Measurements from ENCODE around the gene LRG1.
"Not testable (repeated sequence)": the region's sequence is repeated elsewhere in the genome, so short reads cannot be mapped to it uniquely, and the experiment has no call there.

LRG1 gene

DNA sequence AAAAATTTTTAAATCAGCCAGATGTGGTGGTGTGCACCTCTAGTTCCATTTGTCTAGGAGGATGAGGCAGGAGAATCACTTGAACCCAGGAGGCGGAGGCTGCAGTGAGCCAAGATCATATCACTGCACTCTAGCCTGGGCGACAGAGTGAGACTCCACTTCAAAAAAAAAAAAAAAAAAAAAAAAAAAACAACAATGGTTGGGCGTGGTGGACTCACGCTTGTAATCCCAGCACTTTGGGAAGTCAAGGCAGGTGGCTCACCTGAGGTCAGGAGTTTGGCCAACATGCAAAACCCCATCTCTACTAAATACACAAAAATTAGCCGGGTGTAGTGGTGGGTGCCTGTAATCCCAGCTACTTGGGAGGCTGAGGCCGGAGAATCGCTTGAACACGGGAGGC, 12.5 kb downstream of the LRG1 start:
- not testable (repeated sequence) for DNase-seq (ENCODE audit: low read depth)

DNA sequence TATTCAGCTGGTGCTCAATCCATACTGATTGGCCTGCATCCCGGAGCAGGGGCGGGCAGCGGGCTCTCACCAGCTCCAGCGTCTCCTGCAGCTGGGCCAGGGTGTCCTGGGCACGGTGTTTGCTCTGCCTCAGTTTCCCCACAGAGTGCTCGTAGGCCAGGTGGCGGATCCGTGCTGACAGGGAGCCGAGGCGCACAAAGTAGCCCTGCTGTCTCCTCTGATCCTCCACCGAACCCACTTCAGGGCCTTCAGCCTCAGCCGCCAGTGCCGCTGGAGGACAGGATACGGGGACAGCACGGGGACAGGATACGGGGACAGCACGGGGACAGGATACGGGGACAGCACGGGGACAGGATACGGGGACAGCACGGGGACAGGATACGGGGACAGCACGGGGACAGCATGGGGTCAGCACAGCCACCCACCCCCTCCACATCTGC, 14.3 kb downstream of the LRG1 start:
- no peak for DNase-seq (ENCODE audit: low read depth)

DNA sequence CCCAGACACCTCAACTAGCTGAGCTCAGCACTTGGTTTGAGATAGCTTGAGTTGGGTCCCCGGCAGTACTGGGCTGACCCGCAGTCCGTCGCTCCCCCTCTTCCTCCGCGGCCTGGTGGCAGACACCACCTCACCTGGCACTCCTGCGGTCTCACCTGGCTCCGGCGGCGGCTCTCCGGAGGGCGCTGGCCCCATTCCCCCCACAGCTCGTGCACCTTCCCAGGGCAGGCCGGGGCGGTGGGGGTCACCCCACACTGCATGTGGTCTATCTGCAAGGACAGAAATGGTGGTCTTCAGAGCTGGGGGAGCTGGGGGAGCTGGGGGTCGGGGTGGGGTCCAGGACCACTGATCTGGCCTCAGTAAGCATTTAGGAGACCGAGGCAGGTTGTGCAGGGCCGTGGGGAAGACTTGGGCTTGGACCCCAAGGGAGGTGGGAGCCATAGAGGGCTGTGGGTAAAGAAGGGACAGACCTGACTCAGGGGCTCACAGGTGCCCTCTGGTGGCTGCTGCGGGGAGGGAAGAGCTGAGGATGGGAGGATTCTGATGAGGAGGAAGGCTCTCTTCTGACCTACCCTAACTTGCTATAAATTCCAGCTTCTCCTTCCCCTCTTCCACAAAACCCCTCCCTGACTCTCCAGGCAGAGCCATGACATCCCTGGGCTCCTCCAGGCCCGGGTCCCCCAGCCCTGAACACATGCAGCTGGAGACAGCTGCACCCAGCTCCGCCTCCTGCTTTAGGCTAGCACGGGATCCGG, 14.9 kb downstream of the LRG1 start:
- DNase-seq (ENCODE audit: low read depth) = peak; percentile 27

DNA sequence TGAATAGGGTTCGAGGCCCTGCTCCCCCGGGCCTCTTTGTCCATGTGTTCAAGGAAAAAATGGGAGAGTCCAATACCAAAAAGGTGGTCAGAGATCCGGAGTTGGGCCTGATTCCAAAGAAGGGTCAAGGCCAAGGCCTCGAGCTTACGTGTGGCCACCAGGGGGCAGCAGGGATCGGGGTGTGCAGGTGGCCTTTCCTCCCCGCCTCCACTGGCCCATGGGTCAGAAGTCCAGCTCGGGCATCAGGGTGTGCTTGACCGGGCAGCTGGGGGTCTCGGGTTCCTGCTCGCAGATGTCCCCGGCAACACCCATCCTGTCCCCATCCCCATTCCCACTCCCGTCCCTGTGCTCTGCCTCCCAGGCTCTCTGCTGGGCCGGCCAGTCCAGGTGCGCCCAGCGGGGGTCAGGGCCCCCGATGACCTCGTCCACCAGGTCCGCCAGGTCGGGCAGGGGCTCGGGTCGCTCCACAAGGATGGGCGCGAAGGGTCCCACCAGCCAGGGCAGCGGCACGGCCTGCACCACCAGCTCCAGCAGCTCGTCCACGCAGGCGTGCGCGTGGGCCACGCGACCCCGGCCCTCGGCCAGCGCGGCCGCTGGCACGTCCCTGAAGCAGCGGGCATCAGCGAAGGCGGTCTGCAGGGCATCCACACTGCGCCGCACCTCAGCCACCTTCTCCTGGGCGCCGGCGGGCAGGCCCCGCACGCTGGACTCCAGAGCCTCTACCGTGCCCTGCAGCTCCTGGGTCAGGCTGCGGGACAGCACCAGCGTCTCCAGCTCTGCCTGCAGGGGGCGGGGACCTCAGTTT, 16.3 kb downstream of the LRG1 start:
- no peak for DNase-seq (ENCODE audit: low read depth)

DNA sequence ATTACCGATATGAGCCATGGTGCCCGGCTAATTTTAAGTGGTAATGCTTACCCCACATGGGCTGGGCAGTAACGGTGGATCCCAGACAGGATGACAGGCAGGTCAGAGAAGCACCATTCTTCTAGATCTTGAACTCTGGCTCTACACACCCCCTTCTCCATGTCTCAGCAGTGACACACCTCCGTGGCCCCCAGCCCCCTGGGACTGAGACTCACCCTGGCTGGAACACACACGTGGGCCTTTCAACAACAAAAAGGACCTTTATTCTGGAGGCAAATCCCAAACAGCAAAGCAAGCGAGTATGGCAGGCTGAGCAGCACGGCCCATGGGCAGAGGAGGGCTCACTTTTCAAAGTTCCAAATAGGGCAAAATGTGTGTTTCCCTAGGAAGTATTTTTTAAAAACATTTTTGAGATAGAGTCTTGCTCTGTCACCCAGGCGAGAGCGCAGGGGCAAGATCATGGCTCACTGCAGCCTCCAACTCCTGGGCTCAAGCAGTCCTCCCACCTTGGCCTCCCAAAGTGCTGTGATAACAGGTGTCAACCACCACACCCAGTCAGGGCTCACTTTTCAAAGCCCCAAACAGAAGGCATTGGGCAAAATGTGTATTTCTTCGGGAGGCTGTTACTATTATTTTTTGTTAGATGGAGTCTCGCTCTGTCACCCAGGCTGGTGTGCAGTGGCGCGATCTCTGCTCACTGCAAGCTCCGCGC, 17.4 kb downstream of the LRG1 start:
- no peak for DNase-seq (ENCODE audit: low read depth)

DNA sequence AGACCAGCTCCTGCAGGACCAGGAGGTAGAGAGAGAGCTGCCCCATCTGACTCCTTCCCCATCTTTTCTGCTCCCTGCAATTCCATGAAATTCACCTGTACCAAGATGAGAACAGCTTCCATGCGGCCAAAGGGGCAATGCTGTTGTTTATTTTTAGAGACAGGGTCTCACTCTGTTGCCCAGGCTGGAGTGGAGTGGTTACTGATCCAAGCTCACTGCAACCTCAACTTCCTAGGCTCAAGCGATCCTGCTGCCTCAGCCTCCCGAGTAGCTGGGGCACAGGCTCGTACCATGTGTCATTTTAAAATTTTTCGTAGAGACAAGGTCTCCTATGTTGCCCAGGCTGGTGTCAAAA, 18.0 kb downstream of the LRG1 start:
- DNase-seq (ENCODE audit: low read depth) = no peak

DNA sequence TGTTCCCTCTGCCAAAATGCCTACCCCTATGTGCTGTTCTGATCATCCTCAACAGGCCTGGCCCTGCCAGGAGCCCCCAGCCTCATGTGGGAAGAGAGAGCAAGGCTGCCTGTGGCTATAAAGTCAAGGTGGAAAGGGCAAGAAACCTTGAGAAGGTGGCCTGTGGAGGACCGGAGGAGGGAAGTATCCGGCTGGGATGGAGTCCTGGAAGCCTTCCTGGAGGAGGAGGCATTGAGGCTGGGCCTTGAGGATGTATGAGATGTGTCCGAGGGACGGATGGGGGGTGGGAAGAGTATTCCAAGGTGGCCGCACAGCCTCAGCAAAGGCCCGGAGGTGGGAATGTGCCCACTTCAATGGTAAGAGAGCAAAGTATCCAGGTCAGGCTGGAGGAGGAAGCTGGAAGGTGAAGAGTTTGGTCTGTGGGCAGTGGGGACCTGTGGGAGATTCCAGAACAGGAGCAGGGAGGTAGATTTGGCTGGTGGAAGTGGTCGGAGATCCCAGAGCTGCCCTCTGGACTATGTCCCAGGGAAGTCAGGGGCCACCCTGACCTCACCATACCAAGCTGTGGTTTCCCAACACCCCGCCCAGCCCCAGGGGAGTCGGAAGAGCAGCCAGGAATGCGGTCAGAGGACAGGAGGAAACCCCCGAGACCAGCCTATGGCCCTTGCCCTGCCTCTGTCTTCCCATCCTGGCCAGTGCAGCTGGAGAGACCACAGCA, 18.5 kb downstream of the LRG1 start:
- no peak for DNase-seq (ENCODE audit: low read depth)

DNA sequence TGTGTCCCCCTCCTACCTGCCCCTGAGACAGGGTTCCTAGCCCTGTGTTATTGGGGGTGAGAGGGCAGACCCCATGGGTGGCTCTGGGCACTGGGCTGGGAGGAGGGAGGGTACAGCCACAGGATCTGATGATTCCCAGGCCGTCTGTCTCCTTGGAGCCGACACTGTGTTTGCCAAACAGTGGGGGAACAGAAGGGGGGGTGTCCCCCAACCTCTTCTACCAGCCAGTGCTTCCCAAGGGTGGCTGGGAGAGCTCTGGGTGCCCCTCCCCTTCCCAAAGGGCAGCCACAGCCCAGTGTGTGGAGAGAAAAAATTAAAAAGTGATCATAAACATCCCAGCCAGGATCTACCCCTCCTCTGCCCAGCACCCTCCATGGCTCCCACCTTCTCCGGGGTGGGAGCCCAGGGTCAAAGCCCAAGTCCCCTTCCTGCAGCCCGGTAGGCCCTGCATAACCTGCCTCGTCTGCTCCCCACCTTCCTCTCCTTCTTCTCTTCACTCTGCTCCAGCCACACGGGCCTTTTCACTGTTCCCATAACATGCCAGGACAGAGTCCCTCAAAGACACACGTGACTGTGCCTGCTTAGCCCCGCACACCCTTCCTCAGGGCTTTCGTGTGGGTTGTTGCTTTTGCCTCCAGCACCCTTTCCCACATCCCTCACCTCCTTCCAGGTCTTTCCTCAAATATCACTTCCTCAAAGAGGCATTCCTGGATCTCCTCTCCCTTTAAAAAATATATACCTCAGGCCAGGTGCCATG, 20.1 kb downstream of the LRG1 start:
- no peak for DNase-seq (ENCODE audit: low read depth)

DNA sequence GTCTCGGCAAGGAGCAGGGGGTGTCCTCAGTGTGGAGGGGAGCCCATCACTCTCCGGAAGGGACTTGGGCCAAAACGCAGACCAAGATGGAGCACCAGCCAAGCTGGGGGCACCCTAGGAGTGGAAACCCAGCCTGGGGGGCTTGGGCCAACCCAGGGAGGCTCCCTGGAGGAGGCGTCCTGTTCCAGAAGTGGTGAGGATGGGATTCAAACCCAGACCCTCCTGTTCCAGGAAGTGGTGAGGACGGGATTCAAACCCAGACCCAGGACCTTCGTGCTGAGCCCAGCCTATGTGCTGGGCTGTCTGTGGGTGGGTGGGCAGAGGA, 20.7 kb downstream of the LRG1 start:
- DNase-seq (ENCODE audit: low read depth) = no peak

DNA sequence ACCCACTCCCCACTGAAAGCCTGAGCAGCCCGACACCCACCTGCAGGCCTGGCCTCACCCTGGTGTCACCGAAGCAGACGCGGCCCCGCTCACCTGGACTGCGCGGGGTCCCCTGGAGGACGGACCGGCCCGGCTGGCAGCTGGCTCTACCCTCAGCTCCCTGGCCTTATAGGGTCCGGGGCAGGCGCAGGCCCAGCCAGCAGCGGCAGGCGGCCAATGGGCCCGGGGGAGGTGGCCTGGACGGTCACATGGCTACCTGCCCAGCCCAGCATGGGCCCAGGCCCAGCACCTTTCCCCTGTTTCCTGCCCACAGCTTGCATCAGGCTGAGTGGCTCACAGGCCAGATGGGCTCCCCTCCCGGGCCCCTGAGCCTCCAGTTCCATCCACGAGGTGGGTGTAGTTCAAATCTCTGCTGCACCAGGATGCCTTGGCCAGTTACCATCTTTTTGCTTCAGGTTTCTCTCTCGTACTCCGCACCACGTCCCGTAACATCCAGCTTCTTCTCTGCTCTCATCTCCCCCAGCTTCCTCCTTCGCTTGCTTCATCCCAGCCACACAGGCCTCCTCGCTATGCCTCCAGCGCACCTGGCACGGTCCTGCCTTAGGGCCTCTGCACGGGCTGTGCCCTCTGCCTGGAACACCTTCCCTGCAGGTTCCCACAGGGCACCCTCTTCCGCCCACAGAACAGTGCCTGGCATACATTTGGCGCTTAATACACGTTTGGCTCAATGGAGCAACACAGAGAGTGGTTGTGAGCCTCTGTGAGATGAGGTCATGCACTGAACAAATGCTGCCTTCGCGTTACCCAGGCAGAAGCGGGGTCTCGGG, 21.3 kb downstream of the LRG1 start, which contains the start of gene PLIN4:
TSS of gene PLIN4 (minus strand) at position 142 of the 827 bp plus-strand sequence. CDS start 214 bp downstream, outside the sequence.
- DNase-seq (ENCODE audit: low read depth) = peak; percentile 18

DNA sequence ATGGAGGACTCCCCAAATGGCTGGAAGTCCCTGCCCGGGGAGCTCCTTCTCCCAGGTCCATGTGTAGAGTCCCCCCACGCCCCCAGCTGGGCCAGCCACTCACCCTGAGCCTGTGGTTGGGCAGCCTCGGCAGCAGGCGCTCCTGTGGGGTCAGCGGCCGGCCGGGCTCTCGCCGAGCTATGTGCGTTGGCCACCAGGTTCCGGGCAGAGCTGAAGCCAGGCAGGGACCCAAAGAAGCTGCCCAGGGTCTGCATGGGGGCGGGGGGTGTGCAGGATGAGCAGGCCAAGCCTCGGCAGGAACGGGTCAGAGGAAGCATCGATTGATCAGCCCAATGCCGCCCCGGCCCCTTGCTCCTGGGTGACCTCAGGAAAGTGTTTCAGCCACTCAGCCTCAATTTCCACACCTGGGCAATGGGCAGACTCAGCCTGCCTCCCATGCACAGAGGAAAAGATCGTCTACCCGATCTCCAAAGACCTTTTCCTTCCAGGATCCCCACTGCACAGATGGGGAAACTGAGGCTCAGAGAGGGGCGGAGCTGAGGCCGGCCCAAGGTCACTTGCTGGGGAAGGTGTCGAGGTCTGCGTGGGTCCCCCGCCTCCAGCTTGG, 22.3 kb downstream of the LRG1 start:
- no peak for DNase-seq (ENCODE audit: low read depth)

DNA sequence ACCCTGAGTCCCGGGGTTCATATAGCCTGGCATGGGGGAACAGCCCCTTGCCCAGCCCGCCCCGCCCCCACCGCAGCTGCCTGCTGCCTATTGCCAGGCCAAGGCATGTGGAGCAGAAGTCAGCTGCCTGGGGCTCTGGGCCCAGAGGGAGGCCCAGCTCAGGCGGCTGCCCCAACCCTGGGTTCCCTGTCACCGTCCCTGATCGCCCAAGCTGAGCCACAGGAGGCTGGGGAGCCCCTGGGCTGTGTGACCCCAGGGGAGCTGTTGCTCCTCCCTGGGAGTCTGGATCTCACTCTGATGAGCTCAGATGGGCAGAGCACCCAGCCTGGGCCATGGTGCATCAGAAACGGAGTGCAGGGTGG, 22.9 kb downstream of the LRG1 start:
- no peak for DNase-seq (ENCODE audit: low read depth)

DNA sequence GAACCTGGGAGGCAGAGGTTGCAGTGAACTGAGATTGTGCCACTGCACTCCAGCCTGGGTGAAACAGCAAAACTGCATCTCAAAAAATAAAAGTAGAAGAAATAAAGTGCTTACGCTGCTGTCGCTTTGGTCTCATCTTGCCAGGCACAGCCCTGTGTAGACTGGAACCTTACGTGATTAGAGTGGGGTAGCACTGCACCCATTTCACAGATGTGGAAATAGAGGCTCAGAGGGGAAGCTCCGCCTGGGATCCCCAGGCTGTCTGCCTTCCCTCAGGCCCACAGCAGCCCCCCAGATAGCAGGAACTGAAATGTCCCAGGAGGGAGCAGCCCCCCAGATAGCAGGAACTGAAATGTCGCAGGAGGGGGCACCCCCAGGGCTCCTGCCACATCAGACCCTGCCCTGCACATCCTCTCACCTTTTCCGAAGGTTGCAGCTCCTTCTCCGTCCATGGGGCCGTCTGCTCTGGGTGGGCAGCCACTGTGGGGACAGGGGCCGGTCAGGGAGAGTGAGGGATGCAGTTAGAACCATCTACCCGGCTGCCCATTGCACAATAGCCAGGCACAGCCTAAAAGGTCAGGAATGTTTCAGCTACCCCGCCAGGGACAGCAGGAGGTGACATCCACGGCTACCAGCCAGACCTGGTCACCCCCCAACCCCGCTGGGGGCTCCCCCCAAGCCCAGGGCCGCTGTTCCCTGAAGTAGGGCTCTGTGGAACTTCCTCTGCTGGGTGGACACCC, 23.5 kb downstream of the LRG1 start:
- no peak for DNase-seq (ENCODE audit: low read depth)

DNA sequence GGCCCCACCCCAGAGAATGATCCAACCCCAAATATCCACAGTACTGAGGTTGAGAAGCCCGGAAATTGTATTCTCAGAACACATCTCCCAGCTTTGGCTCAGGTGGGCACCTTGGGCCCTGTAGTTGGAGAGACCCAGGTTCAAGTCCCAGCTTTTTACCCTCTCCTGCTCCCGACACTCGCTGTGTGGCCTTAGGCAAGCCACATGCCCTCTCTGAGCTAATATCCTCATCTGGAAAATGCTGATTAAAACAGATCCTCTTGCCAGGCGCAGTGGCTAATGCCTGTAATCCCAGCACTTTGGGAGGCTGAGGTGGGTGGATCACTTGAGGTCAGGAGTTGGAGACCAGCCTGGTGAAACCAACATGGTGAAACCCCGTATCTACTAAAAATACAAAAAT, 24.1 kb downstream of the LRG1 start:
- no peak for DNase-seq (ENCODE audit: low read depth)

DNA sequence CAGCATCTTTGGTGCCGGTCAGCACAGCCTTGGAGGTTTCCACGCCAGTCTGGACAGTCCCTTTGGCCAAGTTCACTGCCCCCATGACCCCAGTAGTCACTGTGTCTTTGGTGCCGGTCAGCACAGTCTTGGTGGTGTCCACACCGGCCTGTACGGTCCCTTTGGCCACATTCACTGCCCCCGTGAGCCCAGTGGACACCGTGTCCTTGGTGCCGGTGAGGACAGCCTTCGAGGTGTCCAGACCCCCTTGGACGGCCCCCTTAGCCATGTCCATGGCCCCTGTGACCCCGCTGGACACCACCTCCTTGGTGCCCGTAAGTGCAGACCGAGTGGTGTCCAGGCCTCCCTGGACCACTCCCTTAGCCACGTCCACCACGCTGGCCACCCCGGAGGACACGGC, 26.6 kb downstream of the LRG1 start:
- DNase-seq (ENCODE audit: low read depth) = no peak

DNA sequence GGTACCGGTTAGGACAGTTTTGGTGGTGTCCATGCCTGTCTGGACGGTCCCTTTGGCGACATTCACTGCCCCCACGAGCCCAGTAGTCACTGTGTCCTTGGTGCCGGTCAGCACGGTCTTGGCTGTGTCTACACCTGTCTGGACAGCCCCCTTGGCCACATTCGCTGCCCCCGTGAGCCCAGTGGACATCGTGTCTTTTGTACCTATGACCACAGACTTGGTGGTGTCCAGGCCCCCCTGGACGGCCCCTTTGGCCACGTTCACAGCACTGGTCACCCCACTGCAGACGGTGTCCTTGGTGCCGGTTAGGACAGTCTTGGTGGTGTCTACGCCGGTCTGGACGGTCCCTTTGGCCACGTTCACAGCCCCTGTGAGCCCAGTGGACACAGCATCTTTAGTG, 27.8 kb downstream of the LRG1 start:
- no peak for DNase-seq (ENCODE audit: low read depth)

DNA sequence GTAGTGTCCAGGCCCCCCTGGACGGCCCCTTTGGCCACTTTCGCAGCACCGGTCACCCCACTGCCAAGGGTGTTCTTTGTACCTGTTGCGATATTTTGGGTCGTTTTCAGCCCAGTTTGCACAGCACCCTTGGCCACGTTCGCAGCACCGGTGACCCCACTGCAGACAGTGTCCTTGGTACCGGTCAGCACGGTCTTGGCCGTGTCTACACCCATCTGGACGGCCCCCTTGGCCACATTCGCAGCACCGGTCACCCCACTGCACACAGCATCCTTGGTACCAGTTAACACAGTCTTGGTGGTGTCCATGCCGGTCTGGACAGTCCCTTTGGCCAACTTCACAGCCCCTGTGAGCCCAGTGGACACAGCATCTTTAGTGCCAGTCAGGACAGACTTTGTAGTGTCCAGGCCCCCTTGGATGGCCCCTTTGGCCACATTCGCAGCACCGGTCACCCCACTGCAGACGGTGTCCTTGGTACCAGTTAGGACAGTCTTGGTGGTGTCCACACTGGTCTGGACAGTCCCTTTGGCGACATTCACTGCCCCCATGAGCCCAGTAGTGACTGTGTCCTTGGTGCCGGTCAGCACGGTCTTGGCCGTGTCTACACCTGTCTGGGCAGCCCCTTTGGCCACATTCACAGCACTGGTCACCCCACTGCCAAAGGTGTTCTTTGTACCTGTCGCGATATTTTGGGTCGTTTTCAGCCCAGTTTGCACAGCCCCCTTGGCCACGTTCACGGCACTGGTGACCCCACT, 28.4 kb downstream of the LRG1 start:
- no peak for DNase-seq (ENCODE audit: low read depth)

DNA sequence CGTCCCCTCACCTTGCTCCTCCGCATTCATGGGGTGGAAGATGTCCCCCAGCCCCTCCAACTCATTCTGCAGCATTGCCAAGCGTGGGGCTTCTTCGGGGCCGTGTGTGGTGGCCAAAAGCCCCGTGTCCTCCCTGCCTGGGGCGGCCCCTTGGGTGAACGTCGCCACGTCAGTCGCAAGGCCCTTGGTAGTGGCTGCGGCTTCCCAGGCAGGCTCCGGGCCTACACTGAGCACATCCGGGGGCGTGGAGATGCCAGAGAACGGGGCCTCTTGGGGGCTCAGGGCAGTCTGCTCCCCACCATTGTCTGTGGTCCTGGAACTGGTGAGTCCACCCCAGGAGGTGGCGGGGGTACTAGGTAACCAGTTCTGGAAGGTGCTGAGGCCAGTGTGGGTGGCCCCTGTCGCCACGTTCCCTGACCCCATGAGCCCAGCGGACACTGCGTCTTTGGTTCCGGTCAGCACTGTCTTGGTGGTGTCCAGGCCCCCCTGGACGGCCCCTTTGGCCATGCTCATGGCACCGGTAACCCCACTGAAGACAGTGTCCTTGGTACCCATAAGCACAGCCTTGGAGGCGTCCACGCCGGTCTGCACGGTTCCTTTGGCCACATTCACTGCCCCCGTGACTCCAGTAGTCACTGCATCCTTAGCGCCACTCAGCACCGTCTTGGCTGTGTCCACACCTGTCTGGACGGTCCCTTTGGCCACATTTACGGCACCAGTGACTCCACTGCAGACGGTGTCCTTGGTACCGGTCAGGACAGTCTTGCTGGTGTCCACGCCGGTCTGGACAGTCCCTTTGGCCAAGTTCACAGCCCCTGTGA, 29.2 kb downstream of the LRG1 start:
- DNase-seq (ENCODE audit: low read depth) = no peak
